ENCODE results near the gene NFIX. TPM values are rescaled to one million over a fixed set of nuclear protein-coding genes. Genes with fewer than 3 reads are reported as not detected.

NFIX gene
- total RNA-seq, 1 donor from 2014 or later = 146 TPM

DNA sequence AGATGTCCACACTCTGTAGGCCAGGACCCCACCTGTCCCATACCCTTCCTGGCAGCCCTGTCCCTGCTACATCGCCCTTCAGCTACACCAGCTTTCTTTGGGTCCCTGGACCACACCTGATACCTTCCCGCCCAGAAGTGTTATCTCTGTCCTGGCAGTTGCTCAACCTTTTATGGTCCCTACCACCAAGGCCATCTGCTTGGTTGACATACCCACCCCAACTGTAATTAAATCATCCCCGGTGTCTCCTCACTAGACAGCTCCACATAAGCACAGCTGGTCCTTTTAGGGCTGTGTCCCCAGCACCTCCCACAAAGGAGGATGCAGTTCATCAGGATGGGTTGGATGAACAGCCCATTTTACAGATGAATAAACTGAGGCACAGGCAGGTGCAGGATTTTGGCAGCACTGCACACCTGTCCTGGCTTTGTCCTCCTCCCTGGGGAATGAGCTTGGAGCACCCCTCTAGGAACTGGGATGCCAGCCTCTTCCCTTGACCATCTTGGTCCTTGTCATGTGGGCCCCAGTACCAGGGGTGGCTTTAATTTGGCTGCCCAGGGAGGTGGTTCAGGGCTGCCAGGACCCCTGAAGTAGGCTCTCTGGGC lies 135.7 kb downstream of the NFIX start:
- peaks cover 21% of the 10 kb centered on the region for H3K36me3 ChIP-seq
- DNase-seq = no peak
- H3K27me3 ChIP-seq (ENCODE audit: low read depth) = no peaks in the 10 kb centered on the region
- H3K4me1 ChIP-seq = peaks cover 17% of the 10 kb centered on the region
- ATAC-seq = no peak
- H3K4me3 ChIP-seq = no peak overlapping the region
- intact Hi-C loops (cut with DNase I) = no loop called here
- H3K9me3 ChIP-seq = no peaks in the 10 kb centered on the region
- no peak overlapping the region for H3K27ac ChIP-seq
- TF ChIP-seq, protein P1, sequence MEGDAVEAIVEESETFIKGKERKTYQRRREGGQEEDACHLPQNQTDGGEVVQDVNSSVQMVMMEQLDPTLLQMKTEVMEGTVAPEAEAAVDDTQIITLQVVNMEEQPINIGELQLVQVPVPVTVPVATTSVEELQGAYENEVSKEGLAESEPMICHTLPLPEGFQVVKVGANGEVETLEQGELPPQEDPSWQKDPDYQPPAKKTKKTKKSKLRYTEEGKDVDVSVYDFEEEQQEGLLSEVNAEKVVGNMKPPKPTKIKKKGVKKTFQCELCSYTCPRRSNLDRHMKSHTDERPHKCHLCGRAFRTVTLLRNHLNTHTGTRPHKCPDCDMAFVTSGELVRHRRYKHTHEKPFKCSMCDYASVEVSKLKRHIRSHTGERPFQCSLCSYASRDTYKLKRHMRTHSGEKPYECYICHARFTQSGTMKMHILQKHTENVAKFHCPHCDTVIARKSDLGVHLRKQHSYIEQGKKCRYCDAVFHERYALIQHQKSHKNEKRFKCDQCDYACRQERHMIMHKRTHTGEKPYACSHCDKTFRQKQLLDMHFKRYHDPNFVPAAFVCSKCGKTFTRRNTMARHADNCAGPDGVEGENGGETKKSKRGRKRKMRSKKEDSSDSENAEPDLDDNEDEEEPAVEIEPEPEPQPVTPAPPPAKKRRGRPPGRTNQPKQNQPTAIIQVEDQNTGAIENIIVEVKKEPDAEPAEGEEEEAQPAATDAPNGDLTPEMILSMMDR (IDR thresholded peaks at IDR 0.05) = no peak

- intact Hi-C loops (cut with DNase I) = no loop called here
- Histone ChIP-seq H3K27ac (peak overlapping the region; percentile 36), H3K9me3 (no peaks in the 10 kb centered on the region), H3K4me1 (peaks cover 17% of the 10 kb centered on the region), H3K27me3 (ENCODE audit: low read depth) (no peaks in the 10 kb centered on the region), H3K4me3 (no peak overlapping the region), H3K36me3 (peaks cover 30% of the 10 kb centered on the region)
- TF ChIP-seq, protein P1 (IDR thresholded peaks at IDR 0.05) = no peak
- DNase-seq = no peak
- ATAC-seq = no peak
These were observed 137.4 kb downstream of the NFIX start for GRCh38 chr19:13132471-13133180.

DNA sequence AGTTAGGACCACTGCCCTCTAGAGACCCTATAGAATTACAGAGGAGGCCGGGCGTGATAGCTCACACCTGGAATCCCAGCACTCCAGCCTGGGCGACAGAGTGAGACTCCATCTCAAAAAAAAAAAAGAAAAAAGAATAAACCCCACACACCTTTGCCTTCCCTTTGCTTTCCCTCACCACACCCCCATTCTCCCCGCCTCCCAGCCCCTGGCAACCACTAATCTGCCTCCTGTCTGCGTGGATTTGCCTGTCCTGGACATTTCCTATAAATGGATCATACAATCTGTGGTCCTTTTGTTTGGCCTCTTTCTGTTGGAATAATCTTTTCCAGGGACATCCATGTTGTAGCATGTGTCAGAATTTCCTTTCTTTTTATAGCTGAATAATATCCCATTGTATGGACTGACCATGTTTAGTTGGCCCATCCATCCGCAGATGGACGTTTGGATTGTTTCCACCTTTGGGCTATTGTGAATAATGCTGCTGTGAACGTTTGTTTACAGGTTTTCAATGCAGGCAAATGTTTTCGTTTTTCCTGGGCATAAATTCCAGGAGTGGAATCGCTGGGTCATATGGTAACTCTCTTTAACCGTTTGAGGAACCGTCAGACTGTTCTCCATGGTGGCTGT lies 138.1 kb downstream of the NFIX start:
- H3K4me3 ChIP-seq = no peak overlapping the region
- peaks cover 17% of the 10 kb centered on the region for H3K4me1 ChIP-seq
- no peaks in the 10 kb centered on the region for H3K27me3 ChIP-seq (ENCODE audit: low read depth)
- DNase-seq (no peak), ATAC-seq (no peak)
- peaks cover 37% of the 10 kb centered on the region for H3K36me3 ChIP-seq
- H3K27ac ChIP-seq = peak overlapping the region; percentile 36
- TF ChIP-seq, protein P1 (IDR thresholded peaks at IDR 0.05) = no peak
- no peaks in the 10 kb centered on the region for H3K9me3 ChIP-seq
- intact Hi-C loops (cut with DNase I) = no loop called here

GRCh38 chr19:13134626-13135025 lies 139.4 kb downstream of the NFIX start:
- peak; percentile 92 to 94 for ATAC-seq
- Histone ChIP-seq H3K27ac (peak overlapping the region; percentile 61), H3K36me3 (peaks cover 44% of the 10 kb centered on the region), H3K4me3 (no peak overlapping the region), H3K9me3 (no peaks in the 10 kb centered on the region), H3K4me1 (peaks cover 17% of the 10 kb centered on the region), H3K27me3 (ENCODE audit: low read depth) (no peaks in the 10 kb centered on the region)
- TF ChIP-seq, protein P1 (IDR thresholded peaks at IDR 0.05) = no peak
- intact Hi-C loops (cut with DNase I) = no loop called here
- DNase-seq = peak; percentile 65

- DNase-seq (no peak), ATAC-seq (no peak)
- H3K4me3 ChIP-seq = no peak overlapping the region
- H3K27me3 ChIP-seq (ENCODE audit: low read depth) = no peaks in the 10 kb centered on the region
- H3K36me3 ChIP-seq = peaks cover 48% of the 10 kb centered on the region
- H3K27ac ChIP-seq = peak overlapping the region; percentile 24
- TF ChIP-seq, protein P1 (IDR thresholded peaks at IDR 0.05) = no peak
- H3K4me1 ChIP-seq = peaks cover 17% of the 10 kb centered on the region
- intact Hi-C loops (cut with DNase I) = no loop called here
- no peaks in the 10 kb centered on the region for H3K9me3 ChIP-seq
These were observed 140.1 kb downstream of the NFIX start for GRCh38 chr19:13135068-13136062.
